Lower leg skin (tissue), 3 donors: ENCODE data around the gene PCCA.

Source experiments
- POLR2A ChIP-seq, 2 donors: fragments of 450-650 bp; IDR thresholded peaks; one replicate each; pipeline ENCODE4 v1.6.1; 2016 to 2017; ENCODE audit warnings: antibody characterized with exemption in 2 of 2, mild to moderate bottlenecking in 1 of 2, moderate library complexity in 1 of 2
- TF ChIP-seq, protein P1 (sequence below), 3 donors: fragments of 450-650 bp; IDR thresholded peaks; one replicate each; pipeline ENCODE4 v1.5.1; 2016; ENCODE audit warnings: antibody characterized with exemption in 3 of 3, mild to moderate bottlenecking in 3 of 3, moderate library complexity in 2 of 3

DNA sequence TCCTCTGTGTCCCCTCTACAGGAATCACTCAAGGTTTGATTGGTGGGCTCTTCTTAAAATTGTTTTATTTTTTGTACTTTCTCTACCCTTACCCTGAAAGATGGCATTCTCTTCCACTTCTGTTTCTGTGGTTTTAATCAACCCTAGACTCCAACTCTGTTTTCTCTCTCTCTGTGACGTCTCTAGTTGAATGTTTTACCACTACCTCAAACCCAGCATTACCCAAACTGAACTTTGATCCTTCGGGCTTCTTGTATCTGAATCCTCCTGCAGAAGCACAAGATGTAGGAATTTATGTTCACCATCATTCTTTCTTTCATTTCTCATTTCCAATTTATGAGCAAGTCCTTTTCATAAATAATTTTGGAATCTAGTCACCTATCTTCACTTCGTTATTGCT lies 39.9 kb downstream of the PCCA start:
- TF ChIP-seq POLR2A (IDR thresholded peaks at IDR 0.05), result no peak
- TF ChIP-seq, protein P1, sequence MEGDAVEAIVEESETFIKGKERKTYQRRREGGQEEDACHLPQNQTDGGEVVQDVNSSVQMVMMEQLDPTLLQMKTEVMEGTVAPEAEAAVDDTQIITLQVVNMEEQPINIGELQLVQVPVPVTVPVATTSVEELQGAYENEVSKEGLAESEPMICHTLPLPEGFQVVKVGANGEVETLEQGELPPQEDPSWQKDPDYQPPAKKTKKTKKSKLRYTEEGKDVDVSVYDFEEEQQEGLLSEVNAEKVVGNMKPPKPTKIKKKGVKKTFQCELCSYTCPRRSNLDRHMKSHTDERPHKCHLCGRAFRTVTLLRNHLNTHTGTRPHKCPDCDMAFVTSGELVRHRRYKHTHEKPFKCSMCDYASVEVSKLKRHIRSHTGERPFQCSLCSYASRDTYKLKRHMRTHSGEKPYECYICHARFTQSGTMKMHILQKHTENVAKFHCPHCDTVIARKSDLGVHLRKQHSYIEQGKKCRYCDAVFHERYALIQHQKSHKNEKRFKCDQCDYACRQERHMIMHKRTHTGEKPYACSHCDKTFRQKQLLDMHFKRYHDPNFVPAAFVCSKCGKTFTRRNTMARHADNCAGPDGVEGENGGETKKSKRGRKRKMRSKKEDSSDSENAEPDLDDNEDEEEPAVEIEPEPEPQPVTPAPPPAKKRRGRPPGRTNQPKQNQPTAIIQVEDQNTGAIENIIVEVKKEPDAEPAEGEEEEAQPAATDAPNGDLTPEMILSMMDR (IDR thresholded peaks at IDR 0.05), result no peak
